Calu3 (cell line): ENCODE measurements around the gene PRELID2. TPM values are rescaled to one million over a fixed set of nuclear protein-coding genes. Genes with fewer than 3 reads are reported as not detected.

ENCODE experiments used
- BruUV-seq: library from RNA; stranded (reverse); fragments of 400-500 nt; replicated peaks from 2 replicates; lab custom pipeline; 2021; lab: Mats Ljungman, UMichigan
- CTCF ChIA-PET: fragments of 300-600 bp; sonication (Branson Sonifier 250); formaldehyde crosslinking; loops from one replicate; lab custom pipeline; 2022; ENCODE audit warnings: antibody characterized with exemption; lab: Charles Lee
- DNase-seq: peaks from one replicate; pipeline ENCODE4 v3.0.0; 2022
- H3K27ac Mint-ChIP-seq: one replicate; pipeline ENCODE4 v1.8.0; 2022; ENCODE audit warnings: mixed read lengths; ENCODE audit not compliant: unreplicated experiment
- H3K27me3 Mint-ChIP-seq: one replicate; pipeline ENCODE4 v1.8.0; 2022; ENCODE audit warnings: mixed read lengths; ENCODE audit not compliant: unreplicated experiment
- H3K36me3 Mint-ChIP-seq: one replicate; pipeline ENCODE4 v1.8.0; 2022; ENCODE audit warnings: mild to moderate bottlenecking, moderate library complexity, mixed read lengths; ENCODE audit not compliant: insufficient read depth, unreplicated experiment
- H3K4me1 Mint-ChIP-seq: one replicate; pipeline ENCODE4 v1.8.0; 2022; ENCODE audit warnings: mild to moderate bottlenecking, low read depth, mixed read lengths; ENCODE audit not compliant: unreplicated experiment
- H3K4me3 Mint-ChIP-seq: one replicate; pipeline ENCODE4 v1.8.0; 2022; ENCODE audit warnings: mild to moderate bottlenecking, low read depth, moderate library complexity, mixed read lengths; ENCODE audit not compliant: unreplicated experiment
- H3K9me3 Mint-ChIP-seq: one replicate; pipeline ENCODE4 v1.8.0; 2022; ENCODE audit warnings: low read depth, mixed read lengths; ENCODE audit not compliant: unreplicated experiment
- CTCF ChIP-seq: fragments of 200-600 bp; IDR thresholded peaks from one replicate; pipeline ENCODE4 v1.8.0; 2022; ENCODE audit warnings: antibody characterized with exemption; ENCODE audit not compliant: unreplicated experiment
- intact Hi-C: fragments of 100-400 bp; cut with micrococcal nuclease; formaldehyde crosslinking; loops from one replicate; pipeline ENCODE4 v1.10.0; 2022; ENCODE audit not compliant: unreplicated experiment
- total RNA-seq: library from RNA; stranded (reverse); gene quantifications from 2 replicates; pipeline ENCODE4 v1.2.3, GENCODE V29; 2022

The PRELID2 gene
- total RNA-seq, 1 experiment from 2014 or later, result 33.4 TPM

- DNase-seq, result no peak
Observed at GRCh38 chr5:145811834-145812625, 23.1 kb downstream of the PRELID2 start.

GRCh38 chr5:145806923-145807322 lies 28.2 kb downstream of the PRELID2 start:
- no peaks in the 10 kb centered on the region for H3K4me1 Mint-ChIP-seq
- no peak for TF ChIP-seq CTCF
- BruUV-seq, result no TSS peak
- no peaks in the 10 kb centered on the region for H3K36me3 Mint-ChIP-seq
- no peaks in the 10 kb centered on the region for H3K9me3 Mint-ChIP-seq
- no peak overlapping the region for H3K27ac Mint-ChIP-seq
- H3K27me3 Mint-ChIP-seq, result no peaks in the 10 kb centered on the region
- DNase-seq, result no peak
- CTCF ChIA-PET, result no interaction called here
- H3K4me3 Mint-ChIP-seq, result no peak overlapping the region
- intact Hi-C loops, result no loop called here

More at GRCh38 chr5:145811834-145812625, 23.1 kb downstream of the PRELID2 start:
- BruUV-seq, result no TSS peak
- intact Hi-C loops, result no loop called here
- Mint-ChIP-seq H3K4me3 (no peak overlapping the region), H3K36me3 (no peaks in the 10 kb centered on the region), H3K27ac (no peak overlapping the region), H3K4me1 (no peaks in the 10 kb centered on the region), H3K27me3 (no peaks in the 10 kb centered on the region), H3K9me3 (no peaks in the 10 kb centered on the region)
- CTCF ChIA-PET, result interaction anchor here (0.7 to 1.2 kb wide), 4 partner anchors 76 to 633 kb away, joined by 3 to 15 read pairs (median 4); no protein-coding TSS in a partner anchor
- no peak for TF ChIP-seq CTCF

GRCh38 chr5:145805819-145806218 lies 29.3 kb downstream of the PRELID2 start:
- no peak for TF ChIP-seq CTCF
- no TSS peak for BruUV-seq
- Mint-ChIP-seq H3K4me1 (no peaks in the 10 kb centered on the region), H3K27me3 (no peaks in the 10 kb centered on the region), H3K36me3 (no peaks in the 10 kb centered on the region), H3K27ac (no peak overlapping the region), H3K9me3 (no peaks in the 10 kb centered on the region), H3K4me3 (no peak overlapping the region)
- CTCF ChIA-PET, result no interaction called here
- intact Hi-C loops, result no loop called here
- DNase-seq, result no peak

- Mint-ChIP-seq H3K9me3 (no peaks in the 10 kb centered on the region), H3K4me3 (no peak overlapping the region), H3K4me1 (no peaks in the 10 kb centered on the region), H3K27ac (no peak overlapping the region), H3K27me3 (no peaks in the 10 kb centered on the region), H3K36me3 (no peaks in the 10 kb centered on the region)
- intact Hi-C loops, result no loop called here
- no peak for DNase-seq
- CTCF ChIA-PET, result no interaction called here
- TF ChIP-seq CTCF, result no peak
- BruUV-seq, result no TSS peak
Observed at GRCh38 chr5:145804701-145805100, 30.4 kb downstream of the PRELID2 start.
